Stromal cell of bone marrow (primary cell): ENCODE results near the gene GRIA4.

ENCODE experiments used
- DNase-seq: peaks from one replicate; pipeline ENCODE4 v3.0.0-alpha.2; 2012; ENCODE audit warnings: low read depth

The GRIA4 gene

DNA sequence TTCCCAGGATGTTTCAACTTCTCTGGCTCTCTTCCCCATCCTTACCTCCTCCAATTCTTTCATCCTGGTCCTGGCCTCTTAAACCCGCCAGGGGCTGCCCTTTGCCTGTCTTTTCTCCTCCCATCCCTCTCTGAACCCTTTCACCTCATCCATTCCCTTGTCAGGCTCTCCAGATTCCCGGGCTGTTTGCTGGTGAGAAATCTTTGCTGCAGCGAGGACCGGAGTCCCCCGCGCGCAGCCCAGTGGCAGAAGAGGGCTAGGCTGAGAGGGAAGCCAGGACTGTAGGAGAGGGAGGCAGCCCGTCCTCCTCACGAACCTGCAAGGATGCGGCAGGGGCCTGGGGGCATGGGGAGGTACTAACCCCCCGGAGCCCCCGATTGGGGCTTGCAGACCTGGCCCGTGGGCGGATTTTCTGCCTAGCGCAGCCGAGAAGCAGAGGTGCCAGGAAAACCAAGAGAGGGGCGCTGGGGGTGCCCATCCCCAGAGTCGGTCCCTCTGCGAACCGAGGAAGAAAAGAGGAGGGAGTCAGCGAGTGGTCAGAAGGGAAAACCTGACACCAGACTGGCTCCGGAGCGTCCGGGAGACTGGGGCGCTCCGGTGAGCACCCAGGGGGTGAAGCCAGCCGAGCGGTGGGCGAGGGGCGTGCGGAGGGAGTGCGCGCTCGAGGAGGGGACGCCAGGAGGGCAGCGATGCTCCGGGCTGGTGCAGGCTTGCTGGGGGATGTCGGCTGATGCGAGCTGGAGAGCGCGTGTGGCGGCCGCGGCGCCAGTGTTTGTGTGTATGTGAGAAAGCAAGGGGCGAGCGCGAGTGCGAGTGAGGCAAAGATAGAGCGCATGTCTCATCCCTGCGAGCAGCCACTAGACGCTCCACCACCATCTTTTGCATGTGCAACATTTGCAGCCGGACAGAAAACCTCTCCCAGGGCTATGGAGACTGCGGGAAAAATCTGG lies at the start of gene GRIA4:
TSS of gene GRIA4 (plus strand) at position 242 of the 950 bp plus-strand sequence. CDS start 925 bp downstream, outside the sequence.
- DNase-seq: peak; percentile 8

- DNase-seq: no peak
Observed at GRCh38 chr11:105573091-105573490, 36.8 kb upstream of the GRIA4 start.

DNA sequence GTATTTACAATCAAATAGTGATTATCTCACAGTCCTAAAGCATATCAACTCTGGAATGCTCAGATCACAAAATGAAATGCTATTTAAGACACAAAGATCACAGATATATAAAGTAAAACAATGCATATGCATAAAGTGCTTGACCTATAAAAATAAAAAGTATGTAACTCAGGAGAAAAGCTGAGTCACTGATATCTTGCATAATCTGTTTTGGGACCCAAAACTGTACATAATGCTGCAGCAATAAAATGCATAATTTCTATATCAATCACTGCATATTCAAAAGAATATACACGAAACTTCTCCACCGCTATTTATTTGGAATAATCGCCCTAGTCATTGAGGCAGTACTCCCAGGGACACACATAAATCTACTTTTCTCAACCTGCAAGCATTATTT lies 34.9 kb upstream of the GRIA4 start:
- no peak for DNase-seq

- DNase-seq: no peak
Observed at GRCh38 chr11:105577641-105578040, 32.2 kb upstream of the GRIA4 start.

GRCh38 chr11:105579111-105579510 lies 30.8 kb upstream of the GRIA4 start:
- no peak for DNase-seq

- DNase-seq: no peak
Observed at GRCh38 chr11:105582497-105582896, 27.4 kb upstream of the GRIA4 start.

- DNase-seq: peak; percentile 9
Observed at GRCh38 chr11:105588001-105588400, 21.9 kb upstream of the GRIA4 start.

DNA sequence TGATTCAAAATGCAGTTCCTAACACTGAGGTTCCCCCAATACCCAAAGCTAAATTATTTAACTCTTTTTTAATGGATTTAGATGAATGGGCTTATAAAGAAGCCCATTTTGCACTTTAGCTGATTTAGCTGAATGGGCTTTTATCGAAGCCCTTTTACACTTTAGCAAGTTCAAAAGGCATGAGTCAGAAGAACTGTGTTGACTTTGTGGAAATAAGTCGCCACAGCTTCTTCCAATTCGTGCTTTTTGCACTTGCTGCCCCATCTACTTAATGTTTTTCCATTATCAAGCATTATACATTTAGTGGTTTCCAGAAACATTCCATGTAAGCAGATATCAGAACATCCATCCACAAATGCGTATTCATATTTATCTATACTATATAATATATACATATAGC lies 20.5 kb upstream of the GRIA4 start:
- DNase-seq: no peak

DNA sequence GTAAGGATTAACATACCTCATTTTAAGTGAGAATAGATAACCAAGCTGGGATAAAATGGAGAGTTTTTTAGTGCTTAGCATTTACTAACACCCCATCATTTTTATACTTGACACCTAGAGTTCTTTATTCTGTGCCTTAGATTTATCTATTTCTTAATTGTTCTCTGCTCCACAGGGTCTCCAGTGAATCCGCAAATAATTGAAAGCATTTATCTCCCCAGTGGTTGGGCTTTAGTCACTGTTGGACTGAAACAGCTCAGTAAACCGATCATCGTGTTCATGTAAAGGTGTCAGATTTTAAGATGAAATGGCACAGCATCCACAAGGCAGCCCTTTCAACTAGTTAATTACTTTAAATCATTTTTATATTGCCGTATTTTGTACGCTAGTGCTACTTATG lies 17.8 kb upstream of the GRIA4 start:
- DNase-seq: no peak

DNA sequence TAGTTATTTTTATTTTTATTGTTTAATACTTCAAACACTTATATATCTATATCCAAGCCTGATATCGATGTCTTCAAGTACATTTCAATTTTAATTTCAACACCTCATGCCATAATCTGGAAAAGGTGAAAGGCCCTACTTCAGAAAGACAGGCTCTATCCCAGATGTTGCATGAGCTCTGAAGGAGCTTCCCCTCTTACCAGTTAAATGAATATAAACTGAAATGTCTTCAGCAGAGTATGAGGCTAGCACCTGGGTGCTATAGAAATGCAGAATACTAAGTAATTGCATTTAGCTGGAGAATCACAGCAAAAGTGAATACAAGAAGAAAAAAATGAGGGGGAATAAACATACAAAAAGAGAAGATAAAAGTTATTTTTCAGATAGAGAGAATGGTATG lies 11.5 kb upstream of the GRIA4 start:
- no peak for DNase-seq

GRCh38 chr11:105603156-105603555 lies 6.7 kb upstream of the GRIA4 start:
- DNase-seq: no peak

- DNase-seq: no peak
Observed at GRCh38 chr11:105609341-105609781, 512 bp upstream of the GRIA4 start.

DNA sequence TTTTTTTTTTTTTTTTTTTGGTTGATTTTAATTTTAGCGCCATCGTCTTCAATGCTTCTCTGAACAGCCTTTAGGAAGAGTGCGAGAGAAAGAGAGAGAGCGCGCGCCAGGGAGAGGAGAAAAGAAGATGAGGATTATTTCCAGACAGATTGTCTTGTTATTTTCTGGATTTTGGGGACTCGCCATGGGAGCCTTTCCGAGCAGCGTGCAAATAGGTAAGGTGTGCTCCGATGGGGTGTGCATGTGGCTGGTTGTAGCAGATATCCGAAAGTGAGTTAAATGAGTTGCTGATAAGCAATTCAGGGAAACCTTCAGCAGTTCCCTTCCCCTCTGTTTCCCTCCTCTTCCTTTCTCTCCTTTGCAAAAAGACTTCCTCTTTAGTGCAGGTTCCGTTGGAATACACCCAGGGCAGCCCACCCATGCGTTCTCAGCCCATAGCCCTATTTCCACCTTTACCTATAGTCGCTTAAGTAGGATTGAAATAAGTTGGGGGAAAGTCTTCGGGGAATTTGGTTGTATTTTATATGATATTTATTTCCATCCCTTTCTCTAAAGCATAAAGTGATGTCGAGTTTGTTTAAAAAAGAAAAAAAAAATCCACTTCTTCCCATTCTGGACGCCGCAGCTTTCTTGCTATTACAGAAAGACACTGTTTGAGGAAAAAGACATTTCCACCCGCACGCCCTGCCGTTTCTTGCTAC lies 1.1 kb downstream of the GRIA4 start:
- DNase-seq: no peak

DNA sequence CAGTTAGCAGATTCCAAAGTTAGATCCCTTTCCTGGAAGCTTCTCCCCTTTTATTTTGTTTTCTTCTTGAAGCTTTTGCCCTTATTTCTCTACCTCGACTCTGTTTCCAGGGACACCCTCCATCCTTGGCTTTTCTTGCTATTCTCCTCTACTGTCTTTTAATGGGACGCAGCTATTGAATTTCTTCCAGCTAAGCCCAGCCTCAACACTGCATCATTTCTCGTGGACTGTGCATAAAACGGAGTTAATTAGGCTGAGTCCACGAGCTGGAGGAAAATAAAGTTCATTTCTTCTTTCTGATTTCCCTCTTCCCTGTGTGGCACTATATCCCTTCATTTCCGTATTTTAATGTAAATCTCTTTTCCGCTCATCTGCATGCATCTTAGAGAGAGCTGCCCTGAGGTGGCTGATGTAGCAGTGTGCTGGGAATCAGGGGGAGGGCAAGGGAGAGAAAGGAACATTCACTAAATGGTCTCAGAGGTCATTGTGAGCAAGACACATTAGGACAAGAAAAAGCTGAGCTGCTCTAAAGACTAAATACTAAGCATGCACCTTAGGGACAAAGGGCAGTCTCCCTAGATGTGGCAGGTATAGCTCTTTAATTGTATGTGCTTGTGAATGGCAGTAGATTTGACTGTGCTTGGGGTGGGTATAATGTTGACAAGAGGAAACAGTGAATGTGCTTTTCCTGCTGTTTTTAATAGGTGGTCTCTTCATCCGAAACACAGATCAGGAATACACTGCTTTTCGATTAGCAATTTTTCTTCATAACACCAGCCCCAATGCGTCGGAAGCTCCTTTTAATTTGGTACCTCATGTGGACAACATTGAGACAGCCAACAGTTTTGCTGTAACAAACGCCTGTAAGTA lies 1.9 kb downstream of the GRIA4 start:
- no peak for DNase-seq

DNA sequence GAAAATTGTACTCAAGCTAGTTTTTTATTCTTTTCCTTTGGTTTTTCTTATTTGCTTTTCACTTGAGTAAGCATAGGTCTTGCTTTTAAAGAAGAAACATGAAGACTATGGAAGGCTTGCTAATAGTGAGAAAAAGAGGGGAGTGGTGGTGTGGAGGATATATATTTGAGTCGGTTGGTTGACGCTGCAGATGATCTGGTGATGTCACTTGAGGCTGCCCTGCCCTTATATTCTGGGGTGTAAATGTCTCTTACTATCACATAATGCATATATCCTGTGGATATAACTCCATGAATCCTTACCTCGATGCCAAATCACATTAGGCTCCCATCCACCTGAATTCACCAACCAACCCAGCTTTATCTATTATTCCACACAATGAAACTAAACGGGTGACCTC lies 2.9 kb downstream of the GRIA4 start:
- no peak for DNase-seq

DNA sequence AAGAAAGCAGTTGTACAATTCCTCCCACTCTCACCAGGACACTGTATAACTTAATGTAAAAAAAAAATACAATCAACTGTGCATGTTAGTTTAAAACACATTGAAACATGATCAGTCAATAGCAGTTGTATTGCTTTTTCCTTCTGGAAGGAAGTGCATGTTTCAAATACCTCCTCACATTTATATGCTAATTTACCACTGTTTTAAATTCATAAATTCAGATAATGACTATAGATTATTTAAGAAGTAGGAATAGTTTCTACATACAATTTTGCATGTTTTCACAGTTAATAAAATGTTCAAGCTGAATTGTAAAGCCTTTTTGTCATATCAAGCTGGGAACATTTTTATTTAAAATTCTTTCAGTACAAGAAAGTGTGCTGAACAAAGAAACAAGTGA lies 3.3 kb downstream of the GRIA4 start:
- DNase-seq: no peak

- no peak for DNase-seq
Observed at GRCh38 chr11:105618343-105618955, 8.6 kb downstream of the GRIA4 start.

DNA sequence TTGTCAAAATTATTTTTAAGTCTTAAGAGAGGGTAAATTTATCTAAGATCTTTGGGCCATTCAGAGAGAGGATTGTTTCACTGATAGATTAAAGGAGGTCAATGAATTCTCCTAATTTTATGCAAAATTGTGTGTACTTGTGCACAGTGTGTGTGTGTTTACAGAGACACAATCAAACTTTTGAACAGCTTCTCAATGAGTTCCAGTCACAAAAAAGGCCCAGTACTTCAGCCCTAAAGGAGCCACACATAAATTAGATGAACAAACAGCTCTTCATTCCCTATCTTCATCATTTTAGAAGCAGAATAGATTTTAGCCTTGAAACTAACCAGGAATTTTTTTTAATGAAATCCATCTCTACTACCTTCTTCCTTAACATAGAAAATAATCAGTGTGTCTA lies 9.7 kb downstream of the GRIA4 start:
- no peak for DNase-seq

DNA sequence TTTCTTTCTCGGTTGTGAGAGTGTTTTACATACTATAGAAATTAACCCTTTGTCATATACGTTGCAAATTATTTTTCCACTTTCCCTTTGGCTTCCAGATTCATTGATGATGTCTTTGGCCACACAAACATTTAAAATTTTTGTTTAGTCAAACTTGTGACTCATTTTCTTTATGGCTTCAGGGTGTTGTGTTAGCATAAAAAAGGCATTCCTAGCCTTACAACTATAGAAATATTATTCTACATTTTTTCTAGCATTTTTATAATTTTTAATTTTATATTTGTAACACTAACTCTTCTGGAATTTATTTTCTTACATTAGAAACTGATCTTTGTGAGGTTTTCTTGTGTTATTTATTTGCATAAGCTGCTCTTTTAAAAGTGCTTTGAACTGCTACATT lies 12.1 kb downstream of the GRIA4 start:
- DNase-seq: no peak

DNA sequence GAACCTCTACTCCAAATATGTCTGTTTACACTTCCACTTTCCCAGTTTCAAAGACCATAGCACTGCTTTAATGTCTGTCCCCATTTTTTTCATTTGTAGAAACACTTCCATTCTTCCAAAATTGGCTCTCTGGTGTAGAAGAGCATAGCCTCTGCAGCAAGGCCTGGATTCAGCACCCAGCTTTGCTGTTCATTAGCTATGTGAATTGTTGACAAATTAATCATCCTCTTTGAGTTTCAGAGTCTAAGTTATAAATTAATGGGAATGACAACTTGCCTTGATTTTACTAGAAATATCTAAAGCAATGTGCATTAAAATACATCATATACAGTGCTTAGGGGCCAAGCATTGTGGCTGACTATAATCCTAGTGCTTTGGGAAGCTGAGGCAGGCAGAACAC lies 22.4 kb downstream of the GRIA4 start:
- DNase-seq: no peak

GRCh38 chr11:105635466-105635865 lies 25.6 kb downstream of the GRIA4 start:
- no peak for DNase-seq

- no peak for DNase-seq
Observed at GRCh38 chr11:105636496-105636895, 26.6 kb downstream of the GRIA4 start.
